CD4-positive, alpha-beta T cell treated with Interleukin-17A for 1 hour (primary cell): ENCODE measurements around the gene KCNH2.

ENCODE experiments used
- DNase-seq: peaks from one replicate; pipeline ENCODE4 v3.0.0-alpha.2; 2020

KCNH2 gene

GRCh38 chr7:150947761-150948651 is 30.1 kb downstream of the KCNH2 start:
- DNase-seq, result no peak

- DNase-seq, result no peak
Observed at GRCh38 chr7:150947241-150947745, 30.8 kb downstream of the KCNH2 start.

- DNase-seq, result no peak
Observed at GRCh38 chr7:150946421-150947240, 31.5 kb downstream of the KCNH2 start.

GRCh38 chr7:150945853-150946420 is 32.2 kb downstream of the KCNH2 start:
- DNase-seq, result no peak

- DNase-seq, result no peak
Observed at GRCh38 chr7:150945171-150945852, 32.8 kb downstream of the KCNH2 start.

- no peak for DNase-seq
Observed at GRCh38 chr7:150944066-150945042, 33.8 kb downstream of the KCNH2 start.

GRCh38 chr7:150943453-150943814 is 34.7 kb downstream of the KCNH2 start:
- DNase-seq, result no peak

- DNase-seq, result no peak
Observed at GRCh38 chr7:150942591-150943452, 35.3 kb downstream of the KCNH2 start.

- DNase-seq, result peak; percentile 70
Observed at GRCh38 chr7:150942001-150942590, 36.0 kb downstream of the KCNH2 start.

GRCh38 chr7:150941351-150942000 is 36.6 kb downstream of the KCNH2 start:
- no peak for DNase-seq

- DNase-seq, result no peak
Observed at GRCh38 chr7:150940431-150941102, 37.6 kb downstream of the KCNH2 start.

- DNase-seq, result no peak
Observed at GRCh38 chr7:150939466-150939865, 38.7 kb downstream of the KCNH2 start.

- DNase-seq, result no peak
Observed at GRCh38 chr7:150939052-150939451, 39.1 kb downstream of the KCNH2 start.

GRCh38 chr7:150938566-150938965 is 39.6 kb downstream of the KCNH2 start:
- DNase-seq, result no peak

- DNase-seq, result peak; percentile 7
Observed at GRCh38 chr7:150937848-150938561, 40.1 kb downstream of the KCNH2 start.

- DNase-seq, result no peak
Observed at GRCh38 chr7:150936018-150936417, 42.1 kb downstream of the KCNH2 start.

GRCh38 chr7:150935149-150935548 is 43.0 kb downstream of the KCNH2 start:
- no peak for DNase-seq

GRCh38 chr7:150934045-150934766 is 43.9 kb downstream of the KCNH2 start:
- no peak for DNase-seq
